Neural cell (in vitro differentiated cells): ENCODE data around the gene REC8. TPM values are rescaled to one million over a fixed set of nuclear protein-coding genes. Genes with fewer than 3 reads are reported as not detected.

ENCODE experiments used
- polyA plus RNA-seq: library from polyadenylated mRNA; depleted of rRNA; stranded (reverse); fragments of >200 nt; gene quantifications from 2 replicates; pipeline ENCODE4 v1.2.3, GENCODE V29; 2014
- small RNA-seq, 3 experiments: library from RNA; depleted of rRNA; stranded (forward); fragments of <200 nt; gene quantifications; one replicate each; pipeline ENCODE3, GENCODE V24; 2012

REC8 gene
- polyA plus RNA-seq, 1 donor from 2014 or later = 18.5 TPM

Small RNAs within 50 kb of the gene (small RNA-seq; reads per million reads assigned to genes)
- gene AL136295.4 (0 reads per million in 3 experiments), gene CHMP4A (0 reads per million in 3 experiments), gene IPO4 (0 to 0.03 (median 0) reads per million in 3 experiments), gene IRF9 (0 reads per million in 3 experiments), gene MDP1 (0 to 0.77 (median 0) reads per million in 3 experiments), gene RNA5SP383 (0.03 to 0.90 (median 0.07) reads per million in 3 experiments)

Other genes starting within 250 kb of the REC8 start
- gene DHRS4, start 218.3 kb upstream of the REC8 start, polyA plus RNA-seq = 7.7 and 7.8 TPM in 2 replicates
- 1.9 and 3.0 TPM in 2 replicates for gene DHRS4L2, start 183.2 kb upstream of the REC8 start, polyA plus RNA-seq
- 43.6 and 49.3 TPM in 2 replicates for gene CARMIL3, start 120.1 kb upstream of the REC8 start, polyA plus RNA-seq
- gene CPNE6, start 100.5 kb upstream of the REC8 start, polyA plus RNA-seq = 2.3 and 4.1 TPM in 2 replicates
- gene PCK2, start 77.8 kb upstream of the REC8 start, polyA plus RNA-seq = 0.20 and 1.2 TPM in 2 replicates
- 74.5 and 106 TPM in 2 replicates for gene DCAF11, start 57.3 kb upstream of the REC8 start, polyA plus RNA-seq
- gene NRL, start 57.1 kb upstream of the REC8 start, polyA plus RNA-seq = 9.5 TPM in 2 replicates
- gene FITM1, start 41.4 kb upstream of the REC8 start, polyA plus RNA-seq = 0.62 and 0.88 TPM in 2 replicates
- gene PSME1, start 35.9 kb upstream of the REC8 start, polyA plus RNA-seq = 39.5 and 55.8 TPM in 2 replicates
- 45.1 and 54.6 TPM in 2 replicates for gene EMC9, start 30.5 kb upstream of the REC8 start, polyA plus RNA-seq
- 69.1 and 73.3 TPM in 2 replicates for gene PSME2, start 25.5 kb upstream of the REC8 start, polyA plus RNA-seq
- 69.6 and 98.7 TPM in 2 replicates for gene RNF31, start 24.6 kb upstream of the REC8 start, polyA plus RNA-seq
- gene IRF9, start 10.8 kb upstream of the REC8 start, polyA plus RNA-seq = 5.9 and 19.6 TPM in 2 replicates
- gene IPO4, start 16.7 kb downstream of the REC8 start, polyA plus RNA-seq = 9.2 and 13.4 TPM in 2 replicates
- 25.1 and 34.2 TPM in 2 replicates for gene TM9SF1, start 23.4 kb downstream of the REC8 start, polyA plus RNA-seq
- 0.17 TPM in 1 of 2 replicates, not detected in the other for gene TSSK4, start 33.6 kb downstream of the REC8 start, polyA plus RNA-seq
- gene CHMP4A, start 41.4 kb downstream of the REC8 start, polyA plus RNA-seq = 55.3 and 67.6 TPM in 2 replicates
- 94.2 and 116 TPM in 2 replicates for gene MDP1, start 44.0 kb downstream of the REC8 start, polyA plus RNA-seq
- 406 and 431 TPM in 2 replicates for gene NEDD8, start 60.3 kb downstream of the REC8 start, polyA plus RNA-seq
- 132 and 403 TPM in 2 replicates for gene GMPR2, start 60.8 kb downstream of the REC8 start, polyA plus RNA-seq
- 103 and 120 TPM in 2 replicates for gene TINF2, start 70.5 kb downstream of the REC8 start, polyA plus RNA-seq
- 3.6 and 7.5 TPM in 2 replicates for gene TGM1, start 91.1 kb downstream of the REC8 start, polyA plus RNA-seq
- gene RABGGTA, start 99.5 kb downstream of the REC8 start, polyA plus RNA-seq = 28.8 and 33.2 TPM in 2 replicates
- 5.5 and 6.9 TPM in 2 replicates for gene DHRS1, start 127.7 kb downstream of the REC8 start, polyA plus RNA-seq
- gene NOP9, start 127.8 kb downstream of the REC8 start, polyA plus RNA-seq = 13.0 and 19.5 TPM in 2 replicates
- gene CIDEB, start 135.9 kb downstream of the REC8 start, polyA plus RNA-seq = not detected in 2 replicates
- gene LTB4R2, start 138.1 kb downstream of the REC8 start, polyA plus RNA-seq = 3.4 and 5.0 TPM in 2 replicates
- gene LTB4R, start 139.4 kb downstream of the REC8 start, polyA plus RNA-seq = 4.3 and 5.2 TPM in 2 replicates
- gene ADCY4, start 163.0 kb downstream of the REC8 start, polyA plus RNA-seq = not detected in 2 replicates
- gene RIPK3, start 167.9 kb downstream of the REC8 start, polyA plus RNA-seq = not detected in 2 replicates
- 0.22 and 0.48 TPM in 2 replicates for gene NFATC4, start 196.1 kb downstream of the REC8 start, polyA plus RNA-seq
- 5.7 and 9.1 TPM in 2 replicates for gene NYNRIN, start 226.9 kb downstream of the REC8 start, polyA plus RNA-seq